Spleen (tissue), 11 donors: ENCODE data around the gene CYP3A5. TPM values are rescaled to one million over a fixed set of nuclear protein-coding genes. Genes with fewer than 3 reads are reported as not detected.

ENCODE experiments used
- DNase-seq: peaks from one replicate; pipeline ENCODE4 v3.0.0-alpha.2; 2020
- H3K27ac ChIP-seq, 8 donors: fragments of 200-600 bp; sonication (generic) in 7 of 8; 1 replicate in 4 of 8; 2 replicates in 4 of 8; pipeline versions ENCODE4 v1.5.0 to v1.8.0; 2016 to 2021; ENCODE audit warnings: inconsistent platforms in 4 of 8, mild to moderate bottlenecking in 4 of 8, moderate library complexity in 1 of 8
- H3K27me3 ChIP-seq, 7 donors: fragments of 200-600 bp; sonication (generic) in 6 of 7; replicated peaks in 1 of 7; 1 replicate in 4 of 7; 2 replicates in 3 of 7; pipeline versions ENCODE4 v1.5.0 to v1.8.0; 2016 to 2021; ENCODE audit warnings: inconsistent platforms in 3 of 7, mild to moderate bottlenecking in 1 of 7
- H3K36me3 ChIP-seq, 6 donors: fragments of 200-600 bp; sonication (generic) in 5 of 6; 1 replicate in 4 of 6; 2 replicates in 2 of 6; pipeline versions ENCODE4 v1.5.0 to v1.8.0; 2016 to 2021; ENCODE audit warnings: inconsistent platforms in 2 of 6
- H3K4me1 ChIP-seq, 6 donors: fragments of 200-600 bp; sonication (generic) in 5 of 6; 1 replicate in 3 of 6; 2 replicates in 3 of 6; pipeline versions ENCODE4 v1.5.0 to v1.8.0; 2016 to 2021; ENCODE audit warnings: inconsistent platforms in 3 of 6
- H3K4me3 ChIP-seq, 8 donors: fragments of 200-600 bp; sonication (generic) in 7 of 8; 1 replicate in 4 of 8; 2 replicates in 4 of 8; pipeline versions ENCODE4 v1.5.0 to v1.8.0; 2016 to 2021; ENCODE audit warnings: inconsistent platforms in 4 of 8, mild to moderate bottlenecking in 4 of 8, moderate library complexity in 2 of 8
- H3K9me3 ChIP-seq, 8 donors: fragments of 200-600 bp; sonication (generic) in 7 of 8; 1 replicate in 4 of 8; 2 replicates in 4 of 8; pipeline versions ENCODE4 v1.5.0 to v1.8.0; 2016 to 2021; ENCODE audit warnings: inconsistent platforms in 4 of 8
- POLR2A ChIP-seq, 3 donors: fragments of 450-650 bp; IDR thresholded peaks; one replicate each; pipeline ENCODE4 v1.5.1; 2017; ENCODE audit warnings: antibody characterized with exemption in 3 of 3, mild to moderate bottlenecking in 1 of 3
- POLR2AphosphoS5 ChIP-seq, 3 donors: sonication (generic); formaldehyde crosslinking; IDR thresholded peaks; one replicate each; pipeline ENCODE4 v1.5.1; 2017; ENCODE audit warnings: antibody characterized with exemption in 3 of 3
- WGBS, 5 donors: extraction: QIAGEN DNeasy Blood & Tissue Kit in 3 of 5; methylation state at CpG; one replicate each; pipeline versions ENCODE4 v1.1.5 to v1.1.7; 2013 to 2018; 5-methylcytosine and 5-hydroxymethylcytosine counted together
- intact Hi-C: fragments of 100-400 bp; cut with DNase I; formaldehyde crosslinking; loops from one replicate; pipeline ENCODE4 v1.15.0; 2023; ENCODE audit warnings: low total_unique reads
- polyA plus RNA-seq, 3 donors: library from polyadenylated mRNA; stranded (reverse); fragments of 200-250 nt; gene quantifications; one replicate each; pipeline ENCODE4 v1.2.1, GENCODE V29; 2013
- total RNA-seq, 7 donors: library from RNA; depleted of rRNA in 3 of 7; stranded (reverse); fragments of >200 nt in 3 of 7; fragmentation: NEBNext Ultra II Directional in 4 of 7; extraction: Animal tissue kit (Norgen Biotek cat#: 25700) in 4 of 7; gene quantifications; one replicate each; pipeline versions ENCODE4 v1.1.0 to v1.2.1, GENCODE V29; 2016 to 2021
- TF ChIP-seq, protein P1 (sequence below), 11 experiments: fragments of 200-600 bp in 7 of 11; fragments of 450-650 bp in 4 of 11; sonication (generic) in 4 of 11; IDR thresholded peaks in 8 of 11; conservative IDR thresholded peaks in 3 of 11; 1 replicate in 7 of 11; 2 replicates in 4 of 11; pipeline versions ENCODE4 v1.4.0 to v1.8.0; 2016 to 2021; ENCODE audit warnings: antibody characterized with exemption in 11 of 11, inconsistent platforms in 4 of 11, mild to moderate bottlenecking in 1 of 11
- donor health status: healthy with polysubstance abuse.
- donor health status: DM: no; HTN: no; CAD: no; lungs with moderate emphysema.
- donor health status: DM: no; HTN: no; CAD: no.
- donor health status: Bipolar disorder and iron deficiency.
- donor health status: healthy.
- donor health status: DM: no; HTN: no; CAD: no.
- donor health status: DM: yes; HTN: yes; CAD: no.

The CYP3A5 gene
- total and polyA plus RNA-seq, 10 donors, result 0.09 to 0.10 TPM; not detected in 8

DNA sequence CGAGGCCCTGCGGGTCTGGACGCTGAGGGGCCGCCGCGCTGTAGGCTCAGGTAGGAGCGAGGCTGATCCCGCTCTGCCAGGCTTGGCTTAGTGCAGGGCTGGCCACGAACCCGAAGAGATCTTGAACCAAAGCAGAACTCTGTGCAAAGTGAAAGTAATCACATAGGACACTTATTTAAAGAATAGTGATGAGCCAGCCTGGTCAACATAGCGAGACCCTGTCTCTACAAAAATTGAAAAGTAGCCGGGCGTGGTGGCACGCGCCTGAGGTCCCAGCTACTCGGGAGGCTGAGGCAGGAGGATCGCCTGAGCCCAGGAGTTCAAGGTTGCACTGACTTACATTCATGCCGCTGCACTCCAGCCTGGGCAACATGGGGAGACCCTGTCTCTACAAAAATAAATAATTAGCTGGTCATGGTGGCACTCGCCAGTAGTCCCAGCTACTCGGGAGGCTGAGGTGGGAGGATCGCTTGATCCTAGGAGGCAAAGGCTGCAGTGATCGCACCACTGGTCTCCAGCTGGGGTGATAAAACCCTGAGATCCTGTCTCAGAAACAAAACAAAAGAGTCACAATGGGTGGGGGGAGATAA is 62.5 kb downstream of the CYP3A5 start:
- TF ChIP-seq, protein P1, sequence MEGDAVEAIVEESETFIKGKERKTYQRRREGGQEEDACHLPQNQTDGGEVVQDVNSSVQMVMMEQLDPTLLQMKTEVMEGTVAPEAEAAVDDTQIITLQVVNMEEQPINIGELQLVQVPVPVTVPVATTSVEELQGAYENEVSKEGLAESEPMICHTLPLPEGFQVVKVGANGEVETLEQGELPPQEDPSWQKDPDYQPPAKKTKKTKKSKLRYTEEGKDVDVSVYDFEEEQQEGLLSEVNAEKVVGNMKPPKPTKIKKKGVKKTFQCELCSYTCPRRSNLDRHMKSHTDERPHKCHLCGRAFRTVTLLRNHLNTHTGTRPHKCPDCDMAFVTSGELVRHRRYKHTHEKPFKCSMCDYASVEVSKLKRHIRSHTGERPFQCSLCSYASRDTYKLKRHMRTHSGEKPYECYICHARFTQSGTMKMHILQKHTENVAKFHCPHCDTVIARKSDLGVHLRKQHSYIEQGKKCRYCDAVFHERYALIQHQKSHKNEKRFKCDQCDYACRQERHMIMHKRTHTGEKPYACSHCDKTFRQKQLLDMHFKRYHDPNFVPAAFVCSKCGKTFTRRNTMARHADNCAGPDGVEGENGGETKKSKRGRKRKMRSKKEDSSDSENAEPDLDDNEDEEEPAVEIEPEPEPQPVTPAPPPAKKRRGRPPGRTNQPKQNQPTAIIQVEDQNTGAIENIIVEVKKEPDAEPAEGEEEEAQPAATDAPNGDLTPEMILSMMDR (IDR thresholded peaks at IDR 0.05 in 8 of 11, conservative IDR thresholded peaks at IDR 0.05 in 3 of 11), result no peak
- TF ChIP-seq POLR2AphosphoS5 (IDR thresholded peaks at IDR 0.05) (no peak), POLR2A (IDR thresholded peaks at IDR 0.05) (no peak)
- 16 to 28% (median 21%) methylated on average over 16 to 22 of the region's 22 CpGs for WGBS, 5 donors
- Histone ChIP-seq H3K27ac (peak overlapping the region; percentile 76 to 95 (median 90)), H3K27me3 (no peaks in the 10 kb centered on the region), H3K36me3 (peaks cover 2 to 41% (median 39%) of the 10 kb centered on the region in 6 donors), H3K4me3 (peak overlapping the region; percentile 88 to 98 (median 96)), H3K4me1 (peaks cover 10 to 57% (median 25%) of the 10 kb centered on the region in 6 donors), H3K9me3 (no peaks in the 10 kb centered on the region)
- no peak for DNase-seq
- intact Hi-C loops, result no loop called here

GRCh38 chr7:99616359-99617191 is 63.2 kb downstream of the CYP3A5 start, which contains the start of gene ZSCAN25:
ZSCAN25 (plus strand) TSS chr7:99616946; CDS start chr7:99619607, 2,661 bp downstream.
- no peaks in the 10 kb centered on the region for H3K27me3 ChIP-seq
- peak within 1 kb of the TSS; percentile 76 to 95 (median 90) for H3K27ac ChIP-seq
- H3K4me1 ChIP-seq, result peaks cover 10 to 52% (median 25%) of the 10 kb centered on the region in 6 donors
- 1 to 2% (median 1%) methylated on average over 25 to 60 of the region's 60 CpGs for WGBS, 5 donors
- peaks cover 2 to 34% (median 32%) of the 10 kb centered on the region in 6 donors for H3K36me3 ChIP-seq
- H3K4me3 ChIP-seq, result peak within 1 kb of the TSS; percentile 88 to 98 (median 96)
- peak; percentile 90 to 93 (median 93) for TF ChIP-seq POLR2AphosphoS5 (IDR thresholded peaks at IDR 0.05)
- peak in 2 of 3 donors; percentile 16 to 19 for TF ChIP-seq POLR2A (IDR thresholded peaks at IDR 0.05)
- TF ChIP-seq, protein P1 (IDR thresholded peaks at IDR 0.05 in 8 of 11, conservative IDR thresholded peaks at IDR 0.05 in 3 of 11), result peak in 7 of 11 experiments; percentile 21 to 48 (median 43)
- H3K9me3 ChIP-seq, result no peaks in the 10 kb centered on the region
- peak; percentile 96 for DNase-seq
- intact Hi-C loops, result no loop called here

DNA sequence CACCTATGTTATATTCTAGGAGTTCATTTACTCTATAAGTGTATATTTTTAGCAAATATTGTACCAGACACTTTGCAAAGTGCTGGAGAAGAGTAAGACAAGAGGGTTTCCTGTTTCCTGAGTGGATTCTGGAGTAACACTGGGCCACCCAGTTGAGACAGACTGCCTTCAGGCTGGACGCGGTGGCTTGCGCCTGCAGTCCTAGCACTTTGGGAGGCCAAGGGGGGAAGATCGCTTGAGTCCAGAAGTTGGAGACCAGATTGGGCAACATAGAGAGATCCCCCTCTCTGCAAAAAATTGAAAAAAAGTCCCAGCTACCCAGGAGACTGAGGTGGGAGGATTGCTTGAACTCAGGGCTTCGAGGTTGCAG is 63.8 kb downstream of the CYP3A5 start:
- 64 to 89% (median 84%) methylated on average over 5 of the region's 5 CpGs for WGBS, 5 donors
- H3K9me3 ChIP-seq, result no peaks in the 10 kb centered on the region
- TF ChIP-seq POLR2AphosphoS5 (IDR thresholded peaks at IDR 0.05) (no peak), POLR2A (IDR thresholded peaks at IDR 0.05) (no peak)
- TF ChIP-seq, protein P1 (IDR thresholded peaks at IDR 0.05 in 8 of 11, conservative IDR thresholded peaks at IDR 0.05 in 3 of 11), result no peak
- H3K4me1 ChIP-seq, result peaks cover 10 to 46% (median 25%) of the 10 kb centered on the region in 6 donors
- H3K27ac ChIP-seq, result peak overlapping the region in 6 of 8 donors; percentile 83 to 95 (median 90)
- intact Hi-C loops, result no loop called here
- no peaks in the 10 kb centered on the region for H3K27me3 ChIP-seq
- H3K4me3 ChIP-seq, result peak overlapping the region in 7 of 8 donors; percentile 88 to 98 (median 95)
- peaks cover 1 to 28% (median 26%) of the 10 kb centered on the region in 6 donors for H3K36me3 ChIP-seq
- DNase-seq, result no peak

DNA sequence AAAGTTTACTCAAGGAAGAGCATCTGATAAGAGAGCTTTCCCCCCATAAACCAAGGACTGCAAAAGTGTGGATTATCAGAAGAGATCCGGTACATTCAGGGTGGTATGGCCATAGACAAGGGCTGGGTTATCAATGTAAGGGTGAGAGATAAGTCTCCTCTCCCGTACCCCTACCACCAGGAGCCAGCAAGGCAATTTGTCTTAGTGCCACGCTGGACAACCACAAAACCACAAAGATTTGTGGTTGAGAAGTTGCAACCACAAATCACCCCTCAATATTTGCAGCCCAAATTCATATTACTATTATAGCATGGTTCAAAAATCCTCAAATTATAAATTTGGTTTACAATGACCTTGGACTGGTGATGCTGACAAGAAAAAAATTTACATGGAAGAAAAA is 65.3 kb downstream of the CYP3A5 start:
- peaks cover 0 to 13% (median 11%) of the 10 kb centered on the region in 6 donors for H3K36me3 ChIP-seq
- TF ChIP-seq, protein P1 (IDR thresholded peaks at IDR 0.05 in 8 of 11, conservative IDR thresholded peaks at IDR 0.05 in 3 of 11), result no peak
- TF ChIP-seq POLR2A (IDR thresholded peaks at IDR 0.05), result no peak
- no peak for TF ChIP-seq POLR2AphosphoS5 (IDR thresholded peaks at IDR 0.05)
- H3K4me3 ChIP-seq, result no peak overlapping the region
- H3K27me3 ChIP-seq, result no peaks in the 10 kb centered on the region
- no peak for DNase-seq
- intact Hi-C loops, result no loop called here
- H3K4me1 ChIP-seq, result peaks cover 10 to 31% (median 24%) of the 10 kb centered on the region in 6 donors
- H3K27ac ChIP-seq, result no peak overlapping the region
- no peaks in the 10 kb centered on the region for H3K9me3 ChIP-seq
- 45 to 54% (median 51%) methylated on average over 3 of the region's 3 CpGs for WGBS, 5 donors
